Activated CD4-positive, alpha-beta T cell treated with anti-CD3 and anti-CD28 coated beads for 4 hours (primary cell): Measurements from ENCODE around the gene KRT1.

ENCODE experiments used
- DNase-seq, 2 donors: peaks; one replicate each; pipeline ENCODE4 v3.0.0-alpha.2; 2020

Gene KRT1

DNA sequence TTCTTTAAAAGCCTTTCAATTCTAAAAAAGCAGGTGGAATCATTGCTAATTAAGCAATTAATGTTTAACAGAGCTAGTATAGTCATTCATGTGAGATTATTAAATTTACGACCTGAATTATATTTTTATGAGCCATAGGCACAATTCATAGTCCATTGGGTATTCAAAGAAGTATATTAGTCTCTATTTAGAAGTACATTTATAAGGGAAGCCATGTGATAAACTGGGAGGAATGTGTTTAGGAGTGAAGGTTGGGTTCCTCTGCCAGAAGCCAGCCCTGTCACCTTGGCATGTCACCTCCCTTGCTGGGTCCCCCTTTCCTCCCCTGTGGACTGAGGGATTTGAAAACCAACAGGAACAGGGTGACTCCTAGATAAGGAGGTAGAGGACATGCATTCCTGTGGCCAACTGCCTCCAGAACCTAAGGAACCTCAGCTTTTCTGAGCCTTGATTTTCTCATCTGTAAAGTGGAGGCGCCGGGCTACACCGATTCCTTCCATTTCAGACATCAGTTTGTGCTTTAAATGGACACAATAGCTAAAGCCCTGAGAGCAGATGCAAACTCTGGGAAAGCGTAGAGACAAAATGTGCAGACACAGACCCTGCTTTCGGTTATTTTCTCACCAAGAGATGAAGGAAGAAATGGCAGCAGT, 22.8 kb downstream of the KRT1 start:
- no peak for DNase-seq

DNA sequence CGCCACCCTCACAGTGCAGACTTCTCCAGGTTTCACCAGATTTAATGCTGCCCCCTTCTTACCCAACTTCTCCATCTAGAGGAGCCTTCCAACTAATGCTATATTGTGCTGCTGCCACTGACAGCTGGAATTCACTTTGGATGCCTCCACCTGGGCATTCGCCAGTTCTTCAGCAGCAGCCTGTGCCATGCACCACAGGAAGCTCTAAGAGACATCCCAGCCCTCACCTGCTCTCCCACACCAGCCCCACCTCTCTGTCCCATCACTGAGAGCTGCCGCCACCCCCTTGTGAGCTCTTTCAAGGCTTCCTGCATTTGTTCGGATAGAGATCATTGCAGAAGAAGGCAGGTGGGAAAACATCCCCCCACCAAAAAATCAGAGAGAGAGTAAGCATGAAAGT, 23.6 kb downstream of the KRT1 start:
- no peak for DNase-seq

DNA sequence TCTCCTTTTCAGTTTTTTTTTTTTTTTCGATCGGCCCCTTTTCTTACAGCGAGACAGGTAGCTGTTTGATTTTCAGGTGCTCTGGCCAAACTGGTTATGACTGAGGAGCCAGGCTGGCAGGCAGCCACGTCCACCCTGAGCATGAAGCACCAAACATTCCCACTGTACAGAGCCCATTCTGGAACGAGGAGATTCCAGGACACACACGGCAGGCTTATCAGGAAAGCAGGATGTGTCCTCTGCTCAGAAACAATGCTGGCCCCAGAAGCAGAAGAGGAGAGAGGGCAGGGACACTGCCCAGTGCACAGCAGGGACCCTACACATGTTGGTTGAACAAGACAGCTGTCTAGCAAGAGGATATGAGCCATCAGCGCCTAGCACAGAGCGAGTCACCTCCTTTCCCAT, 24.5 kb downstream of the KRT1 start:
- DNase-seq, result no peak

DNA sequence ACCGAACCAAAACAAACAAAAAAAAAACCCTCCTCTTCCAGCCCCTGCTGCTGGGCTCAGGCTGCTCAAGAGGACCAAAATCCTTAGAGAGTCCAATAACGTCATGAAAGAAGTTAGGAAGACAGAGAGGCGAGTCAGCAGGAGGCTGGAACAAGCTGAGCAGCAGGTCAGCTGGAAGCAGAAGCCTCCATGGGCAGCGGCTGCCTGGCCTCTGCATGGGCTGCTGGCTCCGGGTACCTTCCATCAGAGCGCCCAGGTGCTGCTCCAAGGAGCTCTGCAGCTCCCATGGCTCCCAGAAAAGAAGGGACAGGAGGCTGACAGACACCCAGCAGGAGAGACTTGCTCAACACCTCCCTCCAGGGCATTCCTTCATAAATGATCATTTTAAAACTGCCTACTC, 25.0 kb downstream of the KRT1 start:
- no peak for DNase-seq

DNA sequence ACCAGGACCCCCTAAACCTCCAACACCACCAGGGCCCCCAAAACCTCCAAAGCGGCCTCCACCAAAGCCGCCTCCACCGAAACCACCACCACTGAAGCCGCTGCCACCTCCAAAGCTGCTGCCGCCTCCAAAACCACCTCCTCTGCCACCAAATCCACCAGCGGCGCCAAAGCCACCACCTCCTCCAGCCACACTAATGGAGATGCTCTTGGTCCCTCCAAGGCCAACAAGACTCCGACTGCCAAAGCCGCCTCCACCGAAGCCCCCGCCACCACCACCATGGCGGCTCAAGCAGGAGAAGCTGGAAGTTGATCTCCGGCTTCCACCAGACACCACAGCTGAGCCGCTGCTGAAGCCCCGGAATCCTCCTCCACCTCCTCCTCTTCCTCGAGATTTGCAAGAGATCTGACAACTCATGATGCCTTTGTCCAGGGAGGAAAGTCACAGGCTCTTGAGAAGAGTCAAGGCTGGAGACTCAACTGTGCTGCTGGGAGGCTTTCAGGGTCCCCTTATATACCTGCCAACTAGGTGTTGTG, 28.4 kb downstream of the KRT1 start, which contains the start of gene KRT2:
Gene KRT2 (minus strand): TSS at position 486 of the 536 bp plus-strand sequence. CDS start 69 bp downstream, at position 417.
- no peak for DNase-seq

DNA sequence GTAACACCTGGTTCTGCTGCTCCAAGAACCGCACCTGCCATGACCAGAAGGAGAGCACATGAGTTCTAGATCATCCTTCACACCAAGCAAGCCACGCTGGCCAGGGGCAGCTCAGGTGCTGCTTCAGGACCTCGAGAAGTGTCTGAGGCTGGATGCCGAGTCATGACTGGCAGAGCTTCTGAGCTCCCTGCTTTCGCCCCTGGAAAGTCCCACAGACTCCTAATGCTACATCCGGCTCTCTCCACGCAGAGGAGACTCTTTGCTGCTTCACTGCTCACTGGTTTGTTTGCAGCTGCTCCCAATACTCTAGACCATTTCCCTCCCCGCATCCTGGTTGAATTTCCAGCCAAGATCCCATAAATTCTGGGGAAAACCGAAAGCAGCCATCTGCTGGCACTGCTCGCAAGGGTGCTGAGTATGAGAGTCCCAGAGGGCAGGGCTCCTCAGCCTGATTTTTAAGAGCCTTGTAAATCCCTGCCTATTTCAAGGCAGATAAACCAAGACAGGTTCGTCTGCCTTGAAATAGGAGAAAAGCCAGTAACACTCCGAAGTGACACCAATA, 29.6 kb downstream of the KRT1 start:
- no peak for DNase-seq

DNA sequence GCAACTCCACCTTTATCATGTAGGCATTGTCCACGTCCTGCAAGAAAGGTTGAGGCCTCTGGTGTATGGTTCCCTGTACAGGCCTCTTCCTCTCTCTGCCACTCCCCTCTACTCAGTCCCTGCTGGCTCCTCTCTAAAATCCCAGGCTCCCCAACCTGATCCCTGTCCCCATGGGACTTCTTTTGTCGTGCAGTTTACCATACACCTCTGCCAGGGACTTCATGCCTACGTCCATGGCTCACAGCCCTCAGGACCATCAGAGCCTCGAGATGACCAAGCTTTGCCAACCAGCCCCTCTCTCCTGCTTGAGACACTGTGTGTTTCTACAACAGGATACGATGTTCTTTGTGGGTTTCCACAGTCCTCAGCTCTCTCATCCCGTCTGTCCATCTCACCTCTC, 31.1 kb downstream of the KRT1 start:
- no peak for DNase-seq

DNA sequence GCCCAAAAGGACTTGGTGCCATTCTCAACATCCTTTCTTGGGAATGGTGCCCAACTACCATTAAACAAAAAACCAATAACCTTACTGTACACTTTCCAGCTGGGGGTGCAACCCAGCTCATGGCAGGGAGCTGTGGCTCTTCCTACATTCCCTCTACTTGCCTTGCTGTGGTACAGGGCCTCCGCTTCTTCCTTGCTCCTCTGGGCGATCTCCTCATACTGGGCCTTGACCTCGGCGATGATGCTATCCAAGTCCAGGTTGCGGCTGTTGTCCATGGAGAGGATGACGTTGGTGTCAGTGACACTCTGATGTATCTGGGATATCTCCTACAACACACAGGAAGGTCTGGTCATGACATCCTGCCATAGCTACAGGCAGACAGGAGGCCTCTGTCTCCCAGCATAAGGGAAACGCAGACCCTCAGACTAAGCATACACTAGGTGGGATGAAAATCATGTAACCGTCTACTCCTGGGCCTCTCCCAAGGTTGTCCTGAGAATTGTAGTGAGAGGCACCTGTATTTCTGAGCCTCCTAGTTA, 32.1 kb downstream of the KRT1 start:
- DNase-seq, result no peak

DNA sequence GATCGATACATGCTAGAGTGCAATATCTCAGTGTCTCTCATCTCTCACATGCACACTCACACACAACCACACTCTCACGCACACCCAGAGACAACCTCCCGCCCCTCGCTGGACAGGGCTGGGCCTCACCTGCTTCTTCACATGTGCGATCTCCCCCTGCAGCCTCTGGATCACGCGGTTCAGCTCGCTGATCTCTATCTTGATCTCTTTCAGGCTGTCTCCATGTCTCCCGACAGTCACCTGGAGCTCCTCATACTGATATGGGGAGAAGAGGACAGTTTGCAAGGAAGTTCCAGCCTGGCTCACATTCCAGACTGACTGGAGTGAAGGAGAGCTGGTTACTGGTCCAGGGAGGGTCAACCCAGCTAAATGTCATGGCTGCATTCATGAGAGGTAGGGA, 32.6 kb downstream of the KRT1 start:
- no peak for DNase-seq

DNA sequence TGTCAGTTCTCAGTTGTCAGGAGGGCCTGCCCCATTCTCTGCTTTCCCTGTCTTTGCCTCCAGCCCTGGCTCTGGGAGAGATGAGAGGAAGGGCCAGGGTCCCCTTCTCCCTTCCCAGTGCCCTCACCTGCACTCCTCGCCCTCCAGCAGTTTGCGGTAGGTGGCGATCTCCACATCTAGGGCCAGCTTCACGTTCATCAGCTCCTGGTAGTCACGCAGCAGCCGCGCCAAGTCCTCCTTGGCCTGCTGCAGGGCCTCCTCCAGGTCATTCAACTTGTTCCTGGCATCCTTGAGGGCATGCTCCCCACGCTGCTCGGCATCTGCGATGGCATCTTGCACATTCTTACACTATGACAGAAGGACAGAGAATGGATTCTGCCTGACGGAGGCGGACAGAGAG, 33.6 kb downstream of the KRT1 start:
- DNase-seq, result no peak

DNA sequence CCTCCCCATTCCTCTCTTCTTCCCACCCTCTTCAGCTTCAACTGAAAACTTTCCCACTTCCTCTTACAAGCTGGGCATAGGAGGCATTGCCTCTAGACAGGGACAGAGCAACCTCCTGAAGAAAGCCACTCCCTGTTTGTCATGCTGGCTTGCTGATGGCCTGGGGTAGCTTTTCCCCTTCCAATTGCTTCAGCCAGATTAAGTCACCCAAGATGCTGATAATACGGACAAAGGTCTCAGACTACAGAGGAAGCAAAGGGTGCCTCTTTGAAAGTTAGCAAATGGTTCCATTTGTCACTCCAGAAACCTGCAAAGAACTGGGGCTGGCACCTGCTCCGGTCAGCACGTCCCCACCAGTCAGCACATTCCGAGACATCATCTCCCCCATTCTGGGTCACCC, 34.2 kb downstream of the KRT1 start:
- no peak for DNase-seq

DNA sequence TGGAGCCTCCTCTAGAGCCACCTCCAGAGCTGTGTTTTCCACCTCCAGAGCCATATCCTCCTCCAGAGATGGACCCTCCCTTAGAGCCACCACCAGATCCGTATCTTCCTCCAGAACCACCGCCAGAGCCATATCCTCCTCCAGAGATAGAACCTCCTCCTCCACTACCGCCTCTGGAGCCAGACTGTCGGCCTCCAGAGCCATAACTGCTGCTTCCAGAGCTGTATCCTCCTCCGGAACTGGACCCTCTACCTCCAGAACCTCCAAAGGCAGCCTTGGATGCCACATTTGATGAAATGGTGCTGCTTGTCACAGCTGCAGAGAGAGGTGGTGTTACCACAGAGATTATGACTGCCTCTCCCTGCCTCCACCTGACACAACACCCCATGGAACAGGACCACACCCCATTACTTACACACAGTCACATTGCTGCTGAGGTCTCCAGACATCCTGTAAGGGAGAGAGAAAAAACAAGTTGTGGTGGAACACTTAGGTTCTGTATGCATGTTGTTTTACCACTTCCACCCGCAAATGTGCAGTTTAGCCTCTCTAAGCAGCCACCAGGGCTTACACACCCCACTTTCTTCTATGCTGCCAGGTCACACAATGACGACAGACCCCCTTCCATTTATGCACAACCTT, 35.0 kb downstream of the KRT1 start:
- no peak for DNase-seq

DNA sequence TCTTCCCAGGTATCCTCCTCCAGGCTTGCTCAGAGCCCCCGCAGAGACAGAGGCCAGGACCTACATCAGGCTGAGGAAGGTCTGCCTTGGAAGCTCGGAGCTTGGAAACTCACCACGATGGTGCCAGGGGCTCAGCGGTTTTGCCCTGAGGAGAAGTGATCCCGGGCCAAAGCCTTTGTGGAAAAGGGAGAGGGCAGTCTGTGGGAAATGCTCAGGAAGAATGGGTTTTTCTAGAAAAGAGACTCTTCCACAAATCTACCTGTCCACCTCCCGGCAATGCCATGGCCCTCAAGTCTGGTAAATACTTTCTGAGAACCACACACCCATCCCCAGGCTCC, 36.2 kb downstream of the KRT1 start:
- no peak for DNase-seq

DNA sequence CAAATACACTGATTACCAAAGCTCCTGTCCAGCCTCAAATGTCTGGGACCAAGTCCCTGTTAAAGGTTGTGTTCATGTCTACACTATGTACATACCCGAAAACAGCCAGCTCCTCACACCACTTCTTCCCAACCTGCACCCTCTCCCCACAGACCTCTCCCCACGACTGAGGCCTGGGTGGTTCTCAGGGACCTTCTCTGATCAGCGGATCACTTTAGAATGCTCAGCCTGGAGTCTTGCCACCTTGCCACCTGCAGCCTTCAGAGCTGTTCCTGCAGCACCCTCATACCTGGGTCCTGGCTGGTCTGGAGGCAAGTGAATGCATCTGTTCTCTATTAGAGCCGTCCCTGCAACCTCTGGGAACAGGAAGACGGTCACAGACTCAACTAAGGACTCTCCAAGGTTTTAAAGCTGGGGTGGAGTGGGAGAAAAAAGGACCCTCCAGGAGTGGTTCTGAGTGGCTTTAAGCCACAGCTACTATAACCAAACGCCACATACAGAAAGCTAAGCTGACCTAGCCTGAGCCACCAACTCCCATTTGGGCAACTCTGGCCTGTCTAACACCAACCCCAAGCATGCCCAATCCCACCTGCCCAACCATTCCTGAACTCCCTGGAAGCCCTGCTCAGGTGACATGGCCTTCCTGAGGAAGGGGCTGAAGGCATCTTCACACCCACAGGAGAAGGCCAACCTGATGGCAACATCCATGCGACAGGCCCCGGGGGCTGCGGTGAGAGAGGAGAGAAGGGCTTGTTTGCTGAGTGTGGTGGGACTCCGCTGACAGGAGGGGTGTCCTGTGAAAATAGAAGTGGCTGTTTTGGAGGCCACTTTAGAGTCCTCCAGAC, 36.8 kb downstream of the KRT1 start:
- DNase-seq, result no peak

DNA sequence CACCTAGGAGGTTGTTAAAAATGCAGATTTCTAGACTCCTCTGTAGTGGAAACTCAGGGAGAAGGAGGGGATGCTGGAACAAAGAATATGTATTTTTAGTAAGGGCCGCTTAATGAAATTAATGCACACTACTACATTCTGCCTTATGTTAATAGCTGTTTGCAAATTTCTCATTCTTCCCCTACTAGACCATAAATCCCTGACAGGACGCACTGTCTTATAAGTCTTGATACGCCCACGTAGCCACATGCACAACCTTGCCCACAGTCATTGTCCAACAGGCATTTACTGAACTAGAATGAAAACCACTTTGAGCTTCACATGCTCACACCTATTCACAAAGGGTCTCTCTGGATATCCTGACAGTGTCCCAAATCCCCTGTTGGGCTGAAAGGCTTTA, 38.7 kb downstream of the KRT1 start:
- no peak for DNase-seq

DNA sequence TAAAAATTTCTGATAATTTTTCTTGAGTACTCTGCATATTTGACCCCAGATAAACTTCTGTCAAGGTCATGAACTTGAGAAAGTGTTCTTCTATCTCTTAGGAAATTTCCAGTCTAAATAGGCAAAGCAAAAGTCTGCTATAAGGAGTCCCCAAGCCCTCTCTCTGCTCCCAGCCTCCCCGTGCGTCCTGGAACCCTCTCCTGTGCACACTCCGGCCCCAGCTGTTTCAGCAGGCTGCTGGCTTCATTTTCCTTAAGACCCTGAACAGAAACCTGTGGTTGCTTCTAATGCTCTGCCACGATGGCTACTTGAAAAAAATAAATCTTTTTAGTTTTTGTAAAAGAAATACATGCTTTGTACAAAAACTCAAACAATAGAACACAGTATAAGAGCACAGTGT, 42.9 kb downstream of the KRT1 start:
- no peak for DNase-seq

DNA sequence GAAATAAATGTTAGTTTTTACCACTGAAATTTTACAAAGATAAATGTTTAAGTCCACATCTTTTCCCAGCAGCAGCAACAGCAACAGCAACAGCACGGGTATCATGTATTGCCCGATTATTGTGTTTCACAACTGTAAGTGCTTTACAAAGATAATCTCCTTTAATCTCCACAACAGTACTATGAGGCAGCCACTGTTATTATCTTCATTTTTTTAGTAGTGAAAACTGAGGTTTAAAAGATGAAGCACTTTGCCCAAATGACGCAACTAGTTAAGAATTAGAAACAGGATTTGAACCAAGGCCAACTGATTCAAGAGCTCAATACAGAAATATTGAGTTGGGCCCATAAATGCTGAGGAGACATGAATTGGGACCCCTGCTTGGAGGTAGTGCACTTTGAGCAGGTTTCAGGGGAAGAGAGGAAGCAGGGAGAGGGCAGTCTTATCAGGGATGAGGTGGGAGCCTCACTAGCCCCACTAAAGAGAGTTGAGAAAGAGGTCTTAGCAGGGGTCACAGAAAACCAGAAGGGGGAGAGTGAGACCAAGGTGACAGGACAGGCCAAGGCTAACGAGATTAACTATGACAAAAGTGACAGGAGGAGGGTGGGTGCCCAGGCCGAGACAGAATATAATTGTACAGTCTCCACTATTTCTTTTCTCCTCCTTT, 43.5 kb downstream of the KRT1 start:
- DNase-seq, result no peak

DNA sequence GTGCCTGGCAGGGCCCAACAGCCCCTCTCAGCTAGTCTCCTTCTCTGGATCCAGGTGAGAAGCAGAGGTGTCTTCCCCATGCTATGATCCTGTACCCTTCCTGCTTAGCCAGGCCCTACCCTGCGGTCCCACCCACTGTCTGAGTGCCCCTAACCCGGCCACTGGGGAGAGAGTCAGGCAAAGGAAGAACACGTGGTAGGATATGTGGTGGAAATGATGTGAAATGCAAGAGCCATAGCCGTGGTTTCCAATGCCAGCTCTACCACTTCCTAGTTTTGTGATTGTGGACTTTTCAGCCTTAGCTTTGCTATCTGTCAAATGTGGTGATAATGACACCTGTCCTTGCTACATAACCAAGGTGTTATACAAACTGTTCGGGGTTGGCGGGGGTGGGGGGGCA, 44.0 kb downstream of the KRT1 start:
- DNase-seq, result no peak

DNA sequence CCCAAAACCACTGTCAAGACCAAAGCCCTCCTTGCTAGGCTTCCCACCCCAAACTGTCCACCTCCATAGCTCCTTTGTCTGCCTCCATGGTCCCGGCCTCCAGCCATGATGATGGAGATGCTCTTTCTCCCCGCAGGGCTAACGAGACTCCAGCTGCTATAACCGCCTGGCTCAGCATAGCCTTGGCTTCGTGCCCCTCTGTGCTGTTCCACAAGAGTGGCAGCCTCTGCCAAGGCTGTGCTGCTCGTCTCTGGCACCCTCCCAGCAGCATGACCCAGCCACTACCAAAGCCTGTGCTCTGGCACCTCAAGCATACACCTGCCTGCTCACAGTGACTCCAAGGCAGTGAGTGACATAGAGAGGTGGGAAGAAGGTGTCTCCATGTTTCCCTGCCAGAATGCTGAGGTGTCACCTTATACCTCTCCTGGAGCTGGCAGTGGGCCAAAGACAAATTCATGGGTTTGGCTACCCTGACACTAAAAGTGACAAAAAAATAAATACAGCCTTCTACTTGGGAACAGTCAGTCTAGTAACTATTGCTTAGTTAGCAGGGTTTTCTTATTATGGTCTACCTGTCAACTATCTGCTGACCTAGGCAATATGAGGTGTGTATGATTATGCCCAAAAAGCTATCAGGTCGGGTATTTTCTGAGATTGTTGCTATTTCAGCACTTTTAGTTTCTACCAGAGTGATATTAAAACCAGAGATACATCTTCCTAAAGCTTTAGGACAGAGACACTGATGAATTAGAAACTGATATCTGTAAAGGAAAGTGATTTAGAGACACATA, 45.7 kb downstream of the KRT1 start:
- no peak for DNase-seq

DNA sequence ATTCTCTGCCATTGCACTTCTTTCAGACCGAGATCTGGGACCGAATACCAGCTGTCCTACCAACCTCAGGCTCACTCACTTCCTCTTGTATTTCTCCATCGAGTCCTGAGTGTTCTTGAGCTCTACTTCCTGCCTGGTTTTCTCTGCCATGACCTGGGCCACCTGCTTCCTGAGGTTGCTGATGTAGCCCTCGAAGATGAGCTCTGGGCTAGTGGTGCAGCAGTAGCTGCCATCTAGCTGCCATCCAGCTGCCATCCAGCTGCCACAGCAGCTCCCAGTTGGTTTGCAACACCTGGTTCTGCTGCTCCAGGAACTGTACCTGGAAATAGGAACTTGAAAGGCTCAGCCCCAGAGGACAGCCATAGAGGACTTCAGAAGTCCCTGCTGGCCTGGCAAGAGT, 46.8 kb downstream of the KRT1 start:
- DNase-seq, result no peak

DNA sequence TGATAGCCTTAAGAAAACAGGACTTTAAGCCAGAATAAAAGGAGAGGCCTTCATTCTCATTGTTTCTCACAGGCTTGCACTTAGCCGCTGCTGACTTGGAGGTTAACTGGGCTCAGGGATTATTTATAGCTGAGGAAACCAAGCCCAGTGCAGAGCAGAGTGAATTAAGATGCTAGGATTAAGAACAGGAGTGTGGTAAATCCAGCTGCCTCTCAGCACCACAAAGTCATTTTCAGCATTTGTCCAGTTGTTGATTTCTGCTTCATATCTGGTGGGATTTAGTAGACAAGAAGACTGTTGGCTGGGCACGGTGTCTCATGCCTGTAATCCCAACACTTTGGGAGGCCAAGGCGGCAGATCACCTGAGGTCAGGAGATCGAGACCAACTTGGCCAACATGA, 47.6 kb downstream of the KRT1 start:
- DNase-seq, result no peak
